Immature natural killer cell (primary cell): ENCODE results near the gene KIF3A. TPM values are rescaled to one million over a fixed set of nuclear protein-coding genes. Genes with fewer than 3 reads are reported as not detected.

Source experiments
- DNase-seq, 3 donors: peaks; one replicate each; pipeline ENCODE4 v3.0.0; 2022; ENCODE audit warnings: mixed read lengths in 1 of 3
- H3K27ac Mint-ChIP-seq, 6 donors: one replicate each; pipeline ENCODE4 v1.8.0; 2020; ENCODE audit warnings: mixed read lengths in 6 of 6, mild to moderate bottlenecking in 5 of 6, inconsistent platforms in 4 of 6, moderate library complexity in 3 of 6
- H3K27me3 Mint-ChIP-seq, 3 donors: one replicate each; pipeline ENCODE4 v1.8.0; 2020 to 2021; ENCODE audit warnings: low read depth in 3 of 3, mild to moderate bottlenecking in 3 of 3, mixed read lengths in 3 of 3, moderate library complexity in 3 of 3, inconsistent platforms in 1 of 3
- H3K36me3 Mint-ChIP-seq, 3 donors: one replicate each; pipeline ENCODE4 v1.8.0; 2020; ENCODE audit warnings: mixed read lengths in 3 of 3, inconsistent platforms in 2 of 3, mild to moderate bottlenecking in 2 of 3
- H3K4me1 Mint-ChIP-seq, 2 donors: one replicate each; pipeline ENCODE4 v1.8.0; 2020; ENCODE audit warnings: inconsistent platforms in 2 of 2, mild to moderate bottlenecking in 2 of 2, mixed read lengths in 2 of 2, moderate library complexity in 1 of 2
- H3K4me3 Mint-ChIP-seq, 5 donors: one replicate each; pipeline ENCODE4 v1.8.0; 2020; ENCODE audit warnings: mild to moderate bottlenecking in 5 of 5, mixed read lengths in 5 of 5, inconsistent platforms in 3 of 5, moderate library complexity in 3 of 5
- H3K9me3 Mint-ChIP-seq, 6 donors: one replicate each; pipeline ENCODE4 v1.8.0; 2020; ENCODE audit warnings: mild to moderate bottlenecking in 6 of 6, mixed read lengths in 6 of 6, inconsistent platforms in 4 of 6, moderate library complexity in 3 of 6
- polyA plus RNA-seq, 3 donors: library from polyadenylated mRNA; unstranded; fragments of 300-500 nt; fragmentation: Illumina TruSeq; gene quantifications; one replicate each; pipeline ENCODE4 v1.2.3, GENCODE V29; 2021

Gene KIF3A
- polyA plus RNA-seq, 3 donors from 2014 or later, result 7.4 to 13.5 (median 8.2) TPM

DNA sequence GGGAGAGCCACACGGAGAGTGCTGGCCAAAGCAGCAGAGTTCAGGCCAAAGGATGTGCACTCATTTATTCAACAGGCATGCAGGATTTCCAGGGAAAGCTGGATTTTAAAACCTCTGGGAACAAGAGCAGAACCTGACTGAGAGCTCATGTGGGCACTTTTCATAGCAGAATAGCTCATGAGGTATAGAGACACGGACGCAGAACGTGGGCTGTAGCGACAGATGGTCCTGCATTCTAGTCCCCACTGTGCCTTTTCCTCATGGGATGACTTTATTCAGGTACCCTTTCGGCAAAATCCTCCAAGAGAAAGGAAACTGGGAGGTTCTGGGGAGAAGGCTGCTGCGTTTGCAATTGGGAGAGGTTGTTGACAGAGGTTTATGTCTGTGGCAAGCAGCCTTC lies 58.2 kb downstream of the KIF3A start:
- no peak overlapping the region for H3K27ac Mint-ChIP-seq
- peaks cover 6 to 14% of the 10 kb centered on the region in 2 donors for H3K4me1 Mint-ChIP-seq
- no peaks in the 10 kb centered on the region for H3K9me3 Mint-ChIP-seq
- H3K27me3 Mint-ChIP-seq, result peaks cover 0 to 9% (median 0%) of the 10 kb centered on the region in 3 donors
- H3K36me3 Mint-ChIP-seq, result peaks cover 0 to 10% (median 0%) of the 10 kb centered on the region in 3 donors
- H3K4me3 Mint-ChIP-seq, result no peak overlapping the region
- no peak for DNase-seq

DNA sequence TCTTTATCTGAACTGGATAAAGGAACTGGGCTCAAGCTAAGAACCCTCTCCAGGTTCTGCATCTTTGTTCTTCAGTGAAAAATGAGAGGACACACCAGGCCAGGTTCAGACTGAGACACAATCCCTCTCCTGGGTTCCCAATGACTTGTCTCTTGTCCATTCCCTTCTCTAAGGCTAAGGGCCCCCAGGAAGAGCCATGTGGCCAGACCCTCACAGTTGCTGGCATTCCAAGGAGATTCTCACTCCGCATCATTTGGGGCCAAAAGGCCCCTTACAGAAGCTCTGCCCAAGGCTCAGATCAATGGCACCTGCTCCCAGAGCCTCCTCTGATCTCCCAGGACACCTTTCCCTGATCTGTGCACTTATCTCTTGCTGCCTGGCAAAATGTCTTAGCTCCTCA lies 58.6 kb downstream of the KIF3A start:
- Mint-ChIP-seq H3K27ac (no peak overlapping the region), H3K27me3 (peaks cover 0 to 9% (median 0%) of the 10 kb centered on the region in 3 donors), H3K36me3 (peaks cover 0 to 10% (median 0%) of the 10 kb centered on the region in 3 donors), H3K4me3 (no peak overlapping the region), H3K4me1 (peaks cover 6 to 14% of the 10 kb centered on the region in 2 donors), H3K9me3 (no peaks in the 10 kb centered on the region)
- DNase-seq, result no peak

DNA sequence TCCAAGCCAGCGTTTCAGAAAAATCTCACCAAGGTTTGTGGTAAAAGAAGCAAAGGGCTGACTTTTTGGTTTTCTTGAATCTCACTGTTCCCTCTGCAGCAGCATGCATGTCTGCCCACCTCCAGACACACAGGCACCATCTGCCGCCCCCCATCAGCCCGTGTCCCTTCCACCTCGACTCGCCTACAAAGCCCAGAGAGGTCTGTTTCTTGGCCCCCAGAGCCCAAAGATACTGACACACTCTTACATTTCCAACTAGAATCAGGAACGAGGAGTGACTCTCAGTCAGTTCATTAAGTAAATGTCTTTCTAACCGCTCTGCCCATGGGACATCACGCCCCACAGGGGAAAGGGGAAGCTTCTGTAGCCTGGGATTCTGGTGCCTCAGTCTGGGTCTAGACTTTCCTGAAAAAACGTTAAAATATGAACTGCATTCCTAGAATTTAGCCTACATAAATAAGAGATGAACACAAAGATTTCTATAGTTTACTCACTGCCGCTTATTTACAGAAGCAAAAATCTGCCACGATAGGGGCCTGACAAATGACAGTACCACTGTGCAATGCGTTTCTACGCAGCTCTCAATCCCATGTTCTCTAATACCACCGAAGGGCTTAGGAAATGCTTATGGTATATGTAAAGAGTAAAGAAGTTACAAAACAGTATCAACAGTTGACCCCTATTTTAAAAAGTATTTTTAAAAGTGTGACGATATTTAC lies 59.5 kb downstream of the KIF3A start:
- H3K27ac Mint-ChIP-seq, result no peak overlapping the region
- no peak for DNase-seq
- no peaks in the 10 kb centered on the region for H3K9me3 Mint-ChIP-seq
- no peak overlapping the region for H3K4me3 Mint-ChIP-seq
- H3K27me3 Mint-ChIP-seq, result peaks cover 0 to 9% (median 0%) of the 10 kb centered on the region in 3 donors
- peaks cover 6 to 14% of the 10 kb centered on the region in 2 donors for H3K4me1 Mint-ChIP-seq
- peaks cover 0 to 10% (median 0%) of the 10 kb centered on the region in 3 donors for H3K36me3 Mint-ChIP-seq

DNA sequence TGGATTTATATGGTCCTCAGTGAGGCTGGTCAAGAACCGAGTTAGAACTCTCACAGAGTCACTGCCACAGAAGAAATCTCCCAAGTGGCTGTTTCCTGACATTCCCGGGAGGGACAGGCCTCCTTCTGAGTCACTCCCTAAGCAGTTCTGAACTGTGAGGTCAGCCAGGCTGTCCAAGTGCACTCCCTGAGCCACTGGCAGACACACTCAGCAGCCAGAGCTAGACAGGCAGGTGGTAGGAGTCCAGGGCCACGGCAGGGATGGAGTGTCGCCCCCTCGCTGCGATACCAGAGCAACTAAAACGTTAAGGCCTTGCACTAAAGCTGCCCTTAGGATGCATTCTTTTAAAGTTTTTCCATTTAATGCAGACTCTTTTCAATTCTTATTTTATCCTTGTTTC lies 60.2 kb downstream of the KIF3A start:
- peaks cover 0 to 9% (median 0%) of the 10 kb centered on the region in 3 donors for H3K27me3 Mint-ChIP-seq
- H3K36me3 Mint-ChIP-seq, result peaks cover 0 to 10% (median 0%) of the 10 kb centered on the region in 3 donors
- H3K4me1 Mint-ChIP-seq, result peaks cover 6 to 14% of the 10 kb centered on the region in 2 donors
- H3K9me3 Mint-ChIP-seq, result no peaks in the 10 kb centered on the region
- DNase-seq, result no peak
- H3K27ac Mint-ChIP-seq, result no peak overlapping the region
- no peak overlapping the region for H3K4me3 Mint-ChIP-seq

DNA sequence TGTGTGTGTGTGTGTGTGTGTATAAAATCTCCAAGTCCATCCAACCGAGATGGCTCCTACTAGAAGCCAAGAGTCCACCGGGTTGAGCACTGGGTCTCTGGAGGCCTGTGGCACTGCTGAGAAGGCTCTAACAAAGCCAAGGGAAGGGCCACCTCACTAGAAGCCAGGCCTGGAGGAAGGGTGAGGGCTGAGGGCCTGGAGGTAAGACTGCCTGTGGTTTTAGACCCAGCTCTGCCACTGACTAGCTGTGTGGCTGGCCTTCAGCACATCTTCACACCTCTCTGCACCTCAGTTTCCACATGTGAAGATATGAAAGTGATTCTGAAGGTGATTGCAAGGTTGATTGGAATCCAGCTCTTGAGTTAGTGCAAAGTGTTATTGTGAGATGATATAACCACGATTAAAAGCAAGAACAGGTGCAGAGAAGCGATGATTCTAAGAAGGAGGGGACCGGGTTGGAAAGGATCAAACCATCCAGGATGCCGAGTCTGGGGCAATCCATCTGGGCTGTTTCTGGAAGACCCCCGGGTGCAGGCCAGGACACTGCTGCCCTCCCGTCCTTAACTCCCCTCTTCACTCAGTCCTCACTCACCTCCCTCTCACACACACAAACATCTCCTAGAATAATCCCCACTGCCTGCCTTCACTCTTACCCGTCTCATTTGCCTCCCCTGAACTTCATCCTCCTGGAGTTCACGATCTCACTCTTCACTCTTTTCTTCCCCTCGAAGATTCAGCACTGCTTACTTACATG lies 61.2 kb downstream of the KIF3A start:
- Mint-ChIP-seq H3K4me1 (peaks cover 6 to 14% of the 10 kb centered on the region in 2 donors), H3K27me3 (peaks cover 0 to 5% (median 0%) of the 10 kb centered on the region in 3 donors), H3K27ac (peak overlapping the region in 1 of 6 donors; percentile 59), H3K36me3 (peaks cover 0 to 6% (median 0%) of the 10 kb centered on the region in 3 donors), H3K4me3 (no peak overlapping the region), H3K9me3 (no peaks in the 10 kb centered on the region)
- DNase-seq, result peak; percentile 19 to 30 (median 21)

DNA sequence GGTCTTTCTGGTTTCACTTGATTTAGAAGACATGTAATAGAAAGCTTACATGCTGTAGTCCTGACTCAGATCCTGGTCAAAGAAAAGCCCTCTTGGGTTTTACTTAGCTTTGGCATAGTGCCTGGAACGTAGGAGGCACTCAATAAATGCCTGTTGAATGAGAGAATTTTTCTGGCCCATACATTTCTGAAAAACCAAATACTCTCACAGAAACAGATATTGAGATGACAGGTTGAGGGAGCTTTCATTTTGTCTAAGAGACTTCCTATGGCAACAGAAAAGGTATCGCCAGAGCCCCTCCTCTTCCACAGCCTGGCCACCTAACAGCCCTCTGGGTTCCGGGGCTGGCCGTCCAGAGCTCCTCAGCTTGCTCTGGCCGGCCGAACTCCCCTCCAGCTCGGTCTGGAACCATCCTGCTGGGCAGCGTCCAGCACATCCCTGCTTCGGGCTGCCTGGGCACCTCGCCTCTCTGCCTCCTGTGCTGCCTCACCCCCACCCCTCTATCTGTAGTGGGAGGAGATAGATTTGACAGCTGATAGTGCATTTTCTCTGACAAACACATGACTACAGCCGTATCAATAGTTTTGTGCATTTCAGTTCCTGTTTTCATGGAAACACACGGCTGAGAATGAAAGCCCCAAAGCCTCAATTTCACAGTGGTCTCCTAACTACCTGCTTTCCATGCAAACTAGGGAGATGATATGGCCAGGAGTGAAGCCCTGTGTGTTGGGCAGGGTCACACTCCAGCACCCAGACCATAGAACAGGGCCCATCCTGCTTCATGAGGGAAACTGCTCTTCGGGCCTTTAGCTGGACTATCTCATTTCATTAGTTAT lies 62.5 kb downstream of the KIF3A start:
- H3K9me3 Mint-ChIP-seq, result no peaks in the 10 kb centered on the region
- peaks cover 0 to 2% (median 0%) of the 10 kb centered on the region in 3 donors for H3K27me3 Mint-ChIP-seq
- H3K4me1 Mint-ChIP-seq, result peaks cover 6 to 14% of the 10 kb centered on the region in 2 donors
- H3K4me3 Mint-ChIP-seq, result no peak overlapping the region
- no peak for DNase-seq
- H3K36me3 Mint-ChIP-seq, result no peaks in the 10 kb centered on the region
- no peak overlapping the region for H3K27ac Mint-ChIP-seq

DNA sequence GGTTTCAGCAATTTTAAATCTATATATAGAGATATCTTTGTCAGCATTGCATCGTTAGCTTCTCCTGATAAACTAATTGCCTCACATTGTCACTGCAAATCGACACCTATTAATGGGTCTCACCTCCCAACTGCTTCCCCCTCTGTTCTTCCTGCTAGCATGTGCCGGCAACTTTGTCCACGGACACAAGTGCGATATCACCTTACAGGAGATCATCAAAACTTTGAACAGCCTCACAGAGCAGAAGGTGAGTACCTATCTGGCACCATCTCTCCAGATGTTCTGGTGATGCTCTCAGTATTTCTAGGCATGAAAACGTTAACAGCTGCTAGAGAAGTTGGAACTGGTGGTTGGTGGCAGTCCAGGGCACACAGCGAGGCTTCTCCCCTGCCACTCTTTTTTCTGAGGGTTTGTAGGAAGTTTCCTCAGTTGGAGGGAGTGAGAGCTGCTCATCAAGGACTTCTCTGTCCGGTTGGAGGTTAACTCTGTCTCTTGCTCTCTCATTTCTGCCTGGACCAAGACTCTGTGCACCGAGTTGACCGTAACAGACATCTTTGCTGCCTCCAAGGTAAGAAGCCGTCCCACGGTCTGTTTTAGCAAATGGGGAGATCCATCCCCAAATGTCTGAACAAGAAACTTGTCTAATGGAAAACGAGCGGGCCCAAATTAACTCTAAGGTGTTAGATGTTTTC lies 63.3 kb downstream of the KIF3A start, which contains the start of gene IL4:
Gene IL4 (plus strand): TSS at position 51 of the 692 bp plus-strand sequence. CDS start 62 bp downstream, at position 113.
- DNase-seq, result no peak
- H3K27me3 Mint-ChIP-seq, result peaks cover 0 to 2% (median 0%) of the 10 kb centered on the region in 3 donors
- H3K9me3 Mint-ChIP-seq, result no peaks in the 10 kb centered on the region
- H3K4me3 Mint-ChIP-seq, result no peak within 1 kb of the TSS
- no peak within 1 kb of the TSS for H3K27ac Mint-ChIP-seq
- H3K36me3 Mint-ChIP-seq, result no peaks in the 10 kb centered on the region
- H3K4me1 Mint-ChIP-seq, result peaks cover 6 to 14% of the 10 kb centered on the region in 2 donors

DNA sequence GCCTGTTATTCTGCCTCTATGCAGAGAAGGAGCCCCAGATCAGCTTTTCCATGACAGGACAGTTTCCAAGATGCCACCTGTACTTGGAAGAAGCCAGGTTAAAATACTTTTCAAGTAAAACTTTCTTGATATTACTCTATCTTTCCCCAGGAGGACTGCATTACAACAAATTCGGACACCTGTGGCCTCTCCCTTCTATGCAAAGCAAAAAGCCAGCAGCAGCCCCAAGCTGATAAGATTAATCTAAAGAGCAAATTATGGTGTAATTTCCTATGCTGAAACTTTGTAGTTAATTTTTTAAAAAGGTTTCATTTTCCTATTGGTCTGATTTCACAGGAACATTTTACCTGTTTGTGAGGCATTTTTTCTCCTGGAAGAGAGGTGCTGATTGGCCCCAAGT lies 63.9 kb downstream of the KIF3A start:
- no peak overlapping the region for H3K4me3 Mint-ChIP-seq
- H3K4me1 Mint-ChIP-seq, result peaks cover 6 to 14% of the 10 kb centered on the region in 2 donors
- H3K9me3 Mint-ChIP-seq, result no peaks in the 10 kb centered on the region
- H3K27me3 Mint-ChIP-seq, result peaks cover 0 to 2% (median 0%) of the 10 kb centered on the region in 3 donors
- no peak for DNase-seq
- H3K27ac Mint-ChIP-seq, result no peak overlapping the region
- H3K36me3 Mint-ChIP-seq, result no peaks in the 10 kb centered on the region

DNA sequence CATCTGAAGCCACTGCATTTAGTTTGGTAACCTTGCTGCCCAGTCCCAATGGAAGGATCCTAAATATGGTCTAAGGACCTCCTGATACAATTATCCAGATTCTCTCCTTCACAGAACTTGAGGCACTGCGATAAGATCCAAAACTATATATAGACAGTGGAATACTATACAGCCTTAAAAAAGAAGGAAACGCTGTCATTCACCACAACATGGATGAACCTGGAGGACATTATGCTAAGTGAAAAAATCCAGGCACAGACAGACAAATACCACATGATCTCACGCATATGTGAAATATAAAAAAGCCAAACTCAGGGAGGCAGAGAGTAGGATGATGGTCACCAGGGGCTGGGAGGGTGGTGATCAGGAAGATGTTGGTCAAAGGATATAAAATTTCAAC lies 66.3 kb downstream of the KIF3A start:
- Mint-ChIP-seq H3K27ac (peak overlapping the region in 1 of 6 donors; percentile 63), H3K36me3 (no peaks in the 10 kb centered on the region), H3K27me3 (no peaks in the 10 kb centered on the region), H3K4me1 (peaks cover 6% of the 10 kb centered on the region in 2 donors), H3K9me3 (no peaks in the 10 kb centered on the region), H3K4me3 (no peak overlapping the region)
- no peak for DNase-seq

DNA sequence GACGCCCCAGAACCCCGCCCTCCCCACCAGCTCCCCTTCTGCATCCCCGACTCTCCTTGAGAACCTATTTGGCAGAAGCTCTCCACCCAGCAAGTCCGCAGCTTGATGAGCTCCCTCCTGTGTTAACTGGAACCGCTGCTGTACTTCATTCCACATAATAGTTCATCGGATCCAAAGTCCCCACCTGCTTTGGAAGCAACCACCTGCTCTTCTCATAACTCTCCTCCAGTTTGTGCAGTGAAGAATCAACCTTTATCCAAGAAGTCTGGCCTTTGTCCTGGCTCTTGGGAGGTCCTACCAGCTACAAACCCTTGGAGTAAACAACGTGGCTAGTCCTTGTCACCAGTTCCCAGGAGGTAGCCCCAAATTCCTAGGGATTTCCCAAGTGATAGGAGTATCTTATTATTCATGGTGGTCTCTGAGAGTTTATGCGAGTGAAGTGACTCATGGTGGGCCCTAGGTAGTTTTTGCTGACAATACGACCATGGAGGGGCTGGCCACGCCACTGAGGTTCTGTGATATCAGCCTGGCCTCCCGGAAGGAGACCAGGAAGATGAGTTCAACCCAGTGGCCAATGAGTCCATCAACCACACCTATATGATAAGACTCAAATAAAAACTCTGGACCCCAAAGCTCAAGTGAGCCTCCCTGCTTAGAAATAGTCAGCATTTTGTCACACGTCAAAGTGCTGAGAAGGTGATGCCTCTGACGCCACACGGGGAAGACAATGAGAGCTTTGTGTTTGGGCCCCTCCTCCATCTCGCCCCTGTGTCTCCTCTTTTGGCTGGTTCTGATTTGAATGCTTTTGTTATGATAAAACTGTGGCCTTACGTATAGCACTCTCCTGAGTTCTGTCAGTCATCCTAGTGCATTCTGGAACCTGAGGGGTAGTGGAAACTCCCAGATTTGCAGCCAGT lies 67.1 kb downstream of the KIF3A start:
- Mint-ChIP-seq H3K27me3 (peaks cover 0 to 1% (median 0%) of the 10 kb centered on the region in 3 donors), H3K9me3 (no peaks in the 10 kb centered on the region), H3K27ac (no peak overlapping the region), H3K4me1 (peaks cover 0 to 2% of the 10 kb centered on the region in 2 donors), H3K36me3 (no peaks in the 10 kb centered on the region), H3K4me3 (no peak overlapping the region)
- no peak for DNase-seq

DNA sequence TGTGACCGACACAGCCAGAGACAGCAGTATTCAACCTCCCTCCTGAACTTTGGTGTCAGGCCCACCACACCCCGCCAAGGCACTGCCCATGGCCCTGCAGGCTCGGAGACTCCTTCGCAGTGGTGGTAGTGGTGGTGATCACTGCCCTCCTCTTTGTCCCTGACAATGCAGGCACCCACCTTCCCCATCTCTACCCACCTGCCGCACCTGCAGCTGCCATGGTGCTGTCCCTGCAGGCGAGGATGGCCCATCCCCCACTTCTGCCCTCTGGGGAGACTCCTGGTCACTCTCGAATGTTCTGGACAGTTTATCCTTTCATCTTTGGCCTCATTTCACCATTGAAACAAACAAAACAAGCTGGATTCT lies 67.9 kb downstream of the KIF3A start:
- no peak overlapping the region for H3K27ac Mint-ChIP-seq
- H3K4me1 Mint-ChIP-seq, result peaks cover 0 to under 1% of the 10 kb centered on the region in 2 donors

DNA sequence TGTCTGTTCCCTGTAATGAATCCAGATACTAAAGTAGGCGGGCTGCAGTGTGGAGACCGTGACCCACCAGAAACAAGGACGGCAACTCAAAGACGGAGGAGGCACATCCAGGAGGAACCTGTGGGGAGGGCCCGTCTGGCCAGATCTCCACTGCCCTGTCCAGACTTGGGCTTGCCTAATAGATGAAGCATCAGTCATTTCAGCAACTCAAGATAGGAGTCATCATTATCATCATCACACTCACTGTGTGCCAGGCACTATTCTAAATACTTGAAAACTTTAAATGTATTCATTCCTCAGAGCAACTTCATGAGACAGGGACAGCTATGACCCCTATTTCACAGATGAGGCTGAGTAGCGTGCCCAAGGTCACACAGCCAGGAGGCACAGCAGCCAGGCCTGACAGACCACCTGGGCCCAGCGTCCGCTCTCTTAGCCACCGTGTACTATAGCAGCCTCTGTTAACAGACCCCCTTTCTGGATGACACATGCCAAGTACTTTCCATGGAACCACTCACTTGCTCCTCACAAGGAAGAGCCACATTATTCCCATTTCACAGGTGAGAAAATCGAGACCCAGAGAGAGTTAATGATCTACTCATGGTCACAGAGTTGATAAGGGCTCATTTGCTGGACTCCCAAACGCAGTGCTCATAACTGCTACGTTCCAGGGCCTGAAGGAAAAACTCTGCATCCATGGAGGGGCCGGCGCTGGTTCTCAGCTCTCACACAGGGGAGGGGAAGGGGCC lies 68.5 kb downstream of the KIF3A start:
- Mint-ChIP-seq H3K4me1 (peaks cover 2 to 6% of the 10 kb centered on the region in 2 donors), H3K36me3 (no peaks in the 10 kb centered on the region), H3K27me3 (peaks cover 0 to 3% (median 0%) of the 10 kb centered on the region in 3 donors), H3K27ac (no peak overlapping the region), H3K9me3 (no peaks in the 10 kb centered on the region), H3K4me3 (no peak overlapping the region)
- no peak for DNase-seq

More for the DNA sequence above, 67.9 kb downstream of the KIF3A start:
- H3K27me3 Mint-ChIP-seq, result peaks cover 0 to 1% (median 0%) of the 10 kb centered on the region in 3 donors
- DNase-seq, result no peak
- H3K4me3 Mint-ChIP-seq, result no peak overlapping the region
- no peaks in the 10 kb centered on the region for H3K9me3 Mint-ChIP-seq
- no peaks in the 10 kb centered on the region for H3K36me3 Mint-ChIP-seq
